ENCODE data around the gene ANKRD23. TPM values are rescaled to one million over a fixed set of nuclear protein-coding genes. Genes with fewer than 3 reads are reported as not detected.
A peak's percentile ranks its signal among the peaks of the same experiment; 100 is the strongest.
"Not testable (repeated sequence)": the region's sequence is repeated elsewhere in the genome, so short reads cannot be mapped to it uniquely, and the experiment has no call there.

The ANKRD23 gene
- total and polyA plus RNA-seq, 5 donors, result 8.2 to 27.7 (median 23.0) TPM

GRCh38 chr2:96801786-96802595, 41.8 kb downstream of the ANKRD23 start:
- intact Hi-C loops (cut with DNase I), result loop anchor here in 1 of 4 donors (5.0 kb wide), 1 partner anchor 40 kb away; the partner anchor contains the start of gene CNNM4
- no peaks in the 10 kb centered on the region for H3K4me1 ChIP-seq (ENCODE audit: control insufficient read depth, insufficient read depth, low read length)
- WGBS, result 74% methylated on average over 10 of the region's 10 CpGs
- no peak overlapping the region for H3K4me3 ChIP-seq (ENCODE audit: low read length)
- H3K27me3 ChIP-seq (ENCODE audit: control insufficient read depth, insufficient read depth), result no peaks in the 10 kb centered on the region
- H3K9me3 ChIP-seq (ENCODE audit: control insufficient read depth, low read length), result no peaks in the 10 kb centered on the region
- DNase-seq, result no peak
- H3K27ac ChIP-seq (ENCODE audit: low read length), result no peak overlapping the region
- ATAC-seq, result no peak

- intact Hi-C loops (cut with DNase I), result loop anchor here in 1 of 4 donors (5.0 kb wide), 1 partner anchor 39 kb away; the partner anchor contains the start of gene CNNM4
- ATAC-seq (peak; percentile 84 to 85), DNase-seq (peak; percentile 69 to 89 (median 87))
These were observed 42.6 kb downstream of the ANKRD23 start for GRCh38 chr2:96801005-96801785.

GRCh38 chr2:96800061-96801004, 43.5 kb downstream of the ANKRD23 start:
- intact Hi-C loops (cut with DNase I), result loop anchor here in 1 of 4 donors (5.0 kb wide), 1 partner anchor 38 kb away; the partner anchor contains the start of gene CNNM4
- Histone ChIP-seq H3K4me3 (ENCODE audit: low read length) (no peak overlapping the region), H3K27ac (ENCODE audit: low read length) (no peak overlapping the region), H3K4me1 (ENCODE audit: control insufficient read depth, insufficient read depth, low read length) (no peaks in the 10 kb centered on the region), H3K9me3 (ENCODE audit: control insufficient read depth, low read length) (no peaks in the 10 kb centered on the region), H3K27me3 (ENCODE audit: control insufficient read depth, insufficient read depth) (no peaks in the 10 kb centered on the region)
- DNase-seq, result no peak
- peak in 1 of 2 donors; percentile 32 for ATAC-seq
- 88% methylated on average over 27 of the region's 27 CpGs for WGBS

More at GRCh38 chr2:96801005-96801785, 42.6 kb downstream of the ANKRD23 start:
- Histone ChIP-seq H3K4me1 (ENCODE audit: control insufficient read depth, insufficient read depth, low read length) (no peaks in the 10 kb centered on the region), H3K27me3 (ENCODE audit: control insufficient read depth, insufficient read depth) (no peaks in the 10 kb centered on the region), H3K9me3 (ENCODE audit: control insufficient read depth, low read length) (no peaks in the 10 kb centered on the region), H3K27ac (ENCODE audit: low read length) (no peak overlapping the region), H3K4me3 (ENCODE audit: low read length) (no peak overlapping the region)
- 50% methylated on average over 15 of the region's 15 CpGs for WGBS

- 91% methylated on average over 8 of the region's 8 CpGs for WGBS
- H3K27me3 ChIP-seq (ENCODE audit: control insufficient read depth, insufficient read depth), result no peaks in the 10 kb centered on the region
- intact Hi-C loops (cut with DNase I), result no loop called here
- ATAC-seq (no peak), DNase-seq (no peak)
- H3K4me1 ChIP-seq (ENCODE audit: control insufficient read depth, insufficient read depth, low read length), result no peaks in the 10 kb centered on the region
- H3K9me3 ChIP-seq (ENCODE audit: control insufficient read depth, low read length), result no peaks in the 10 kb centered on the region
- H3K27ac ChIP-seq (ENCODE audit: low read length), result no peak overlapping the region
- no peak overlapping the region for H3K4me3 ChIP-seq (ENCODE audit: low read length)
These were observed 44.2 kb downstream of the ANKRD23 start for GRCh38 chr2:96799623-96799935.

DNA sequence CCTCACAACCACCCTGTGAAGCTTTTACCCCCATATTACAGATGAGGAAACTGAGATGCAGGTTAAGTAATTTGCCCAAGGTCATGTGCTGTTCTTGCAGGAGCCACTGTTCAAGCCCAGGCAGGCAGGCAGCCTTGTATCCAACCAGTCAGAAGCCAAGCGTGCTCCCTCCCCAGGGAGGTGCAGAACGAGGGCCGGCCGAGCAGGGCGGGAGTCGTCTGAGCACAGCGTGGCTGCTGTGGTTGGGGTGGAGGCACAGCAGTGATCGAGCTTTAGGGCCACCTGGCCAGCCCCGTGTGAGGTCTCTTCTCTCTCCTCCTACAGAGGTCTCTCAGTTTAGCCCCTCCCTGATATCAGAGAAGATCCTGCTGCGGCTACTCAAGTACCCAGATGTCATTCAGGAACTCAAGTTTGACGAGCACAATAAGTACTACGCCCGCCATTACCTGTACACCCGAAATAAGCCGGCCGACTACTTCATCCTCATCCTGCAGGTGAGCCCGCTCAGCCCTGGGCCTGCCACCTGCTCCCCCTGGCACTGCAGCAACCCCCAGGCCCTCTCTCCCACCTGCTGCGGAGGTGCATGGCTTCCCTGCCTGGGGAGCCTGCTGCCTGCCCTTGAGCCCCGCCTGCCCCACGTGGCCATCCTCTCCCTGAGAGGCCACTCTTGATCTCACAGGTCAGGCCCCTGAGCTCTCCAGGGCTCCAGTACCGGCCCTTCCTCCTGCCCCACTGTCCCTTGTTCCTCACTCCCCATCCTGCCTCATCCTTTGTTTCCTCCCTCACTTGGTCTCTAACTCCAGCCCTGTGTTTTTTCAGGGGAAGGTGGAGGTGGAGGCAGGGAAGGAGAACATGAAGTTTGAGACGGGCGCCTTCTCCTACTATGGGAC, 44.8 kb downstream of the ANKRD23 start:
- intact Hi-C loops (cut with DNase I), result no loop called here
- WGBS, result 84% methylated on average over 23 of the region's 23 CpGs
- no peak overlapping the region for H3K27ac ChIP-seq (ENCODE audit: low read length)
- no peak for ATAC-seq
- no peak for DNase-seq
- H3K9me3 ChIP-seq (ENCODE audit: control insufficient read depth, low read length), result no peaks in the 10 kb centered on the region
- no peaks in the 10 kb centered on the region for H3K4me1 ChIP-seq (ENCODE audit: control insufficient read depth, insufficient read depth, low read length)
- no peaks in the 10 kb centered on the region for H3K27me3 ChIP-seq (ENCODE audit: control insufficient read depth, insufficient read depth)
- H3K4me3 ChIP-seq (ENCODE audit: low read length), result no peak overlapping the region

- Histone ChIP-seq H3K9me3 (ENCODE audit: control insufficient read depth, low read length) (no peaks in the 10 kb centered on the region), H3K4me1 (ENCODE audit: control insufficient read depth, insufficient read depth, low read length) (no peaks in the 10 kb centered on the region), H3K27me3 (ENCODE audit: control insufficient read depth, insufficient read depth) (no peaks in the 10 kb centered on the region), H3K4me3 (ENCODE audit: low read length) (no peak overlapping the region), H3K27ac (ENCODE audit: low read length) (no peak overlapping the region)
- 95% methylated on average over 23 of the region's 23 CpGs for WGBS
- DNase-seq (no peak), ATAC-seq (no peak)
- intact Hi-C loops (cut with DNase I), result no loop called here
These were observed 46.7 kb downstream of the ANKRD23 start for GRCh38 chr2:96797066-96797625.

DNA sequence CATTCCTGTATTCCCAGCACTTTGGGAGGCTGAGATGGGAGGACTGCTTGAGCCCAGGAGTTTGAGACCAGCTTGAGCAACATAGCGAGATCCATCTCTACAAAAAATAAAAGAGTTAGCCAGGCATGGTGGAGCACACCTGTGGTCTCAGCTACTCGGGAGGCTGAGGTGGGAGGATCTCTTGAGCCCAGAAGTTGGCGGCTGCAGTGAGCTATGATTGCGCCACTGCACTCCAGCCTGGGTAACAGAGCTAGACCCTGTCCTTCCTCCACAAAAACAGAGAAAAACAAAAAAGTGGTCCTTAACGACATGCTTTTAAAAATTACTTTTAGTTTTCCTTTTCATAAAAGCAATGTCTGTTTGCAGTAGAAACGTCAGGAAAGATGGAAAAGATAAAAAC, 47.3 kb downstream of the ANKRD23 start:
- ATAC-seq, result not testable (repeated sequence)

GRCh38 chr2:96795076-96795475, 48.7 kb downstream of the ANKRD23 start:
- intact Hi-C loops (cut with DNase I), result no loop called here
- Histone ChIP-seq H3K27me3 (ENCODE audit: control insufficient read depth, insufficient read depth) (no peaks in the 10 kb centered on the region), H3K9me3 (ENCODE audit: control insufficient read depth, low read length) (no peaks in the 10 kb centered on the region), H3K4me1 (ENCODE audit: control insufficient read depth, insufficient read depth, low read length) (no peaks in the 10 kb centered on the region), H3K4me3 (ENCODE audit: low read length) (no peak overlapping the region), H3K27ac (ENCODE audit: low read length) (no peak overlapping the region)
- ATAC-seq (no peak), DNase-seq (no peak)
- WGBS, result 94% methylated on average over 6 of the region's 6 CpGs

More for the DNA sequence above, 47.3 kb downstream of the ANKRD23 start:
- whole genome bisulfite sequencing, result 90% methylated on average over 6 of the region's 6 CpGs
- H3K27me3 ChIP-seq (ENCODE audit: control insufficient read depth, insufficient read depth); H3K4me3 ChIP-seq (ENCODE audit: low read length); intact Hi-C loops (cut with DNase I); DNase-seq; H3K27ac ChIP-seq (ENCODE audit: low read length); H3K9me3 ChIP-seq (ENCODE audit: control insufficient read depth, low read length); H3K4me1 ChIP-seq (ENCODE audit: control insufficient read depth, insufficient read depth, low read length): not testable (repeated sequence)

- H3K27ac ChIP-seq (ENCODE audit: low read length), result peak overlapping the region; percentile 42
- no peak for DNase-seq
These were observed 50.8 kb downstream of the ANKRD23 start for GRCh38 chr2:96792772-96793749.

More at GRCh38 chr2:96792772-96793749, 50.8 kb downstream of the ANKRD23 start:
- Histone ChIP-seq H3K27me3 (ENCODE audit: control insufficient read depth, insufficient read depth) (no peaks in the 10 kb centered on the region), H3K4me3 (ENCODE audit: low read length) (no peak overlapping the region), H3K9me3 (ENCODE audit: control insufficient read depth, low read length) (no peaks in the 10 kb centered on the region), H3K4me1 (ENCODE audit: control insufficient read depth, insufficient read depth, low read length) (no peaks in the 10 kb centered on the region)
- ATAC-seq, result peak; percentile 20 to 40
- intact Hi-C loops (cut with DNase I), result no loop called here
- 79% methylated on average over 17 of the region's 17 CpGs for WGBS

All from right cardiac atrium (tissue), 5 donors.